A549 (cell line): ENCODE data around the gene TNFRSF11A.

Experiments
- BHLHE40 ChIP-seq: IDR thresholded peaks from 2 replicates; pipeline ENCODE4 v1.6.1; 2012; ENCODE audit warnings: low read depth, low read length, inconsistent platforms
- CTCF ChIP-seq: fragments of >200 bp; sonication (Bioruptor Twin); formaldehyde crosslinking; IDR thresholded peaks from 3 replicates; pipeline ENCODE4 v1.5.1; 2016
- MAFK ChIP-seq: fragments of 450-650 bp; IDR thresholded peaks from 2 replicates; pipeline ENCODE4 v1.6.1; 2014; ENCODE audit not compliant: partially characterized antibody
- MAX ChIP-seq: IDR thresholded peaks from 2 replicates; pipeline ENCODE4 v1.6.1; 2012
- POLR2A ChIP-seq: IDR thresholded peaks from 2 replicates; pipeline ENCODE4 v1.6.1; 2012; ENCODE audit warnings: mild to moderate bottlenecking, low read length
- RAD21 ChIP-seq, 2 experiments: fragments of >200 bp in 1 of 2; sonication (Bioruptor Twin) in 1 of 2; formaldehyde crosslinking in 1 of 2; IDR thresholded peaks in 1 of 2; conservative IDR thresholded peaks in 1 of 2; 2 replicates in 1 of 2; 3 replicates in 1 of 2; pipeline ENCODE4 v1.6.1; 2012 to 2018; ENCODE audit warnings: inconsistent platforms in 1 of 2

DNA sequence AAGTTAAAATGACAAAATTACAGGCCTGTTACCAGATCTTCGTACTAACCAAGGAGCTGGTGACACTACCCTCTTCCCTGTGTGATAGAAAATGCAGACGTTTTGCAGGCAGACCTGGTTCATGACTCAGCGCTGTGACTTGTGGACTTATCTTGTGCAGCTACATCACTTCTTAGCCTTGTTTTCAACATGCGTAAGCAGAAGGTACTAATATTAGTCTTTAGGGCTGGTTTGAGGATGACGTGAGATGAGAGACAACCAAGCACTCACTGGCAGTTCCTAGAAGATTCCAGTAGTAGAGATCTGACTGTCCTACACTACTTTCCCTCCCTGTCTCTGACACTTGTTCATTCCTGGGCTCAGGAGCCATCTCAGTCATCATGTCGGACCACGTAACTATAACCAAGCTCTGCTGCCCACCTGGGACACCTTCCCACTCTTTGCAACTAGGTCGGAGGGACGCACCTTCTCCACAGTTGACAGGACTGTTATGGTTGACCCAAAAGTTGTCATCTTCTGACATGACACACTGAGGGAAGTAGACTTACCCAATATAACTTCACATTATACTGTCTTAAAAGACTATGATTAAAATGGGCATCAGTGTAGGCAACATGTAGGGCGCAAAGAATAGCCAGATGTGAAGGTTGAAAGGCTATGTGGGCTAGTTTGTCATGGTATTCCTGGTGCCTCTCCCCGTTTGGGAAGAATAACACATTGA, 64.8 kb downstream of the TNFRSF11A start:
- TF ChIP-seq POLR2A, result no peak
- TF ChIP-seq CTCF, result no peak
- no peak for TF ChIP-seq RAD21 (conservative IDR thresholded peaks at IDR 0.05 in 1 of 2, IDR thresholded peaks at IDR 0.05 in 1 of 2)
- TF ChIP-seq MAFK, result peak; percentile 44
- no peak for TF ChIP-seq BHLHE40
- TF ChIP-seq MAX, result no peak
